ENCODE data around the gene PTBP2.

Gene PTBP2

GRCh38 chr1:96861836-96862235 is 140.3 kb downstream of the PTBP2 start:
- Histone ChIP-seq H4K8ac (ENCODE audit: low read depth, low read length) (no peak overlapping the region), H3K23ac (ENCODE audit: low read depth, low read length, poor library complexity) (no peak overlapping the region), H3K27ac (replicated peaks; ENCODE audit: low read length) (no peak overlapping the region), H3K36me3 (replicated peaks in 1 of 2; ENCODE audit: control insufficient read depth in 2 of 2, insufficient read depth in 2 of 2, low read length in 2 of 2) (no peaks in the 10 kb centered on the region), H3K9me3 (replicated peaks in 1 of 2; ENCODE audit: control insufficient read depth in 2 of 2, insufficient read depth in 1 of 2, low read depth in 1 of 2, low read length in 2 of 2) (no peaks in the 10 kb centered on the region), H2AK5ac (ENCODE audit: low read depth, low read length) (no peak overlapping the region), H3K27me3 (ENCODE audit: control insufficient read depth in 3 of 3, insufficient read depth in 3 of 3, low read depth in 1 of 3, low read length in 3 of 3) (no peaks in the 10 kb centered on the region), H2BK120ac (ENCODE audit: low read depth, low read length) (no peak overlapping the region), H3K79me1 (ENCODE audit: low read depth, low read length) (no peaks in the 10 kb centered on the region), H2BK5ac (ENCODE audit: low read length) (no peak overlapping the region), H3K9ac (ENCODE audit: low read depth, low read length, poor library complexity) (no peak overlapping the region), H2BK15ac (ENCODE audit: low read length) (no peak overlapping the region), H2BK12ac (ENCODE audit: low read length) (no peak overlapping the region), H3K4me3 (ENCODE audit: low read length in 2 of 2) (no peak overlapping the region), H4K91ac (ENCODE audit: low read depth, low read length, poor library complexity) (no peak overlapping the region), H3K4me1 (ENCODE audit: control insufficient read depth in 2 of 2, insufficient read depth in 1 of 2, low read depth in 1 of 2, low read length in 2 of 2) (no peaks in the 10 kb centered on the region), H3K4ac (ENCODE audit: low read length) (no peak overlapping the region), H3K4me2 (ENCODE audit: insufficient read depth, low read length, poor library complexity, severe bottlenecking) (no peak overlapping the region), H2AFZ (ENCODE audit: low read length) (no peak overlapping the region), H3K18ac (ENCODE audit: low read length) (no peak overlapping the region), H3K14ac (ENCODE audit: low read length) (no peak overlapping the region)
- WGBS, 2 donors (ENCODE audit: extremely low coverage in 2 of 2, insufficient read length in 2 of 2, insufficient replicate concordance in 1 of 2), result no CpG with 5 or more reads among the region's 2 CpGs
- DNase-seq (ENCODE audit: low spot score), result no peak

GRCh38 chr1:96863449-96863848 is 141.9 kb downstream of the PTBP2 start:
- DNase-seq (ENCODE audit: low spot score), result no peak
- Histone ChIP-seq H2AK5ac (ENCODE audit: low read depth, low read length) (no peak overlapping the region), H4K91ac (ENCODE audit: low read depth, low read length, poor library complexity) (no peak overlapping the region), H2BK120ac (ENCODE audit: low read depth, low read length) (no peak overlapping the region), H3K4me3 (ENCODE audit: low read length in 2 of 2) (no peak overlapping the region), H3K9ac (ENCODE audit: low read depth, low read length, poor library complexity) (no peak overlapping the region), H3K9me3 (replicated peaks in 1 of 2; ENCODE audit: control insufficient read depth in 2 of 2, insufficient read depth in 1 of 2, low read depth in 1 of 2, low read length in 2 of 2) (no peaks in the 10 kb centered on the region), H3K23ac (ENCODE audit: low read depth, low read length, poor library complexity) (no peak overlapping the region), H2AFZ (ENCODE audit: low read length) (no peak overlapping the region), H3K27me3 (ENCODE audit: control insufficient read depth in 3 of 3, insufficient read depth in 3 of 3, low read depth in 1 of 3, low read length in 3 of 3) (no peaks in the 10 kb centered on the region), H3K4me1 (ENCODE audit: control insufficient read depth in 2 of 2, insufficient read depth in 1 of 2, low read depth in 1 of 2, low read length in 2 of 2) (no peaks in the 10 kb centered on the region), H3K4ac (ENCODE audit: low read length) (no peak overlapping the region), H3K18ac (ENCODE audit: low read length) (no peak overlapping the region), H2BK15ac (ENCODE audit: low read length) (no peak overlapping the region), H3K27ac (replicated peaks; ENCODE audit: low read length) (no peak overlapping the region), H4K8ac (ENCODE audit: low read depth, low read length) (no peak overlapping the region), H3K14ac (ENCODE audit: low read length) (no peak overlapping the region), H3K36me3 (replicated peaks in 1 of 2; ENCODE audit: control insufficient read depth in 2 of 2, insufficient read depth in 2 of 2, low read length in 2 of 2) (no peaks in the 10 kb centered on the region), H3K79me1 (ENCODE audit: low read depth, low read length) (no peaks in the 10 kb centered on the region), H3K4me2 (ENCODE audit: insufficient read depth, low read length, poor library complexity, severe bottlenecking) (no peak overlapping the region), H2BK5ac (ENCODE audit: low read length) (no peak overlapping the region), H2BK12ac (ENCODE audit: low read length) (no peak overlapping the region)
- WGBS, 2 donors (ENCODE audit: extremely low coverage in 2 of 2, insufficient read length in 2 of 2, insufficient replicate concordance in 1 of 2), result no CpG with 5 or more reads among the region's 5 CpGs

Measured in neuronal stem cell (in vitro differentiated cells).